Body of pancreas (tissue), 2 donors: Measurements from ENCODE around the gene EID2B. TPM values are rescaled to one million over a fixed set of nuclear protein-coding genes. Genes with fewer than 3 reads are reported as not detected.

Experiments
- total RNA-seq, 2 donors: library from RNA; depleted of rRNA; stranded (reverse); fragments of >200 nt; gene quantifications; one replicate each; pipeline ENCODE4 v1.1.0, GENCODE V29; 2016

The EID2B gene
- total RNA-seq, 2 donors from 2014 or later, result 2.0 to 3.9 TPM

Other genes starting within 250 kb of the EID2B start
- not detected for gene IFNL1, start 236.4 kb downstream of the EID2B start, total RNA-seq
- 1 to 10 TPM; 2.0 to 5.7 TPM for gene LRFN1, start 212.0 kb downstream of the EID2B start, total RNA-seq
- 1 to 10 TPM; 1.3 to 6.0 TPM for gene GMFG, start 196.8 kb downstream of the EID2B start, total RNA-seq
- gene SAMD4B, start 190.4 kb downstream of the EID2B start, total RNA-seq, result 10 to 100 TPM; 41.5 to 77.8 TPM
- 10 to 100 TPM; 16.9 to 49.8 TPM for gene PAF1, start 141.7 kb downstream of the EID2B start, total RNA-seq
- gene MED29, start 141.5 kb downstream of the EID2B start, total RNA-seq, result 10 to 100 TPM; 23.1 to 40.9 TPM
- gene ZFP36, start 126.0 kb downstream of the EID2B start, total RNA-seq, result 100 to 1,000 TPM in 1 of 2 donors, 10 to 100 TPM in 1; 55.8 to 108 TPM
- 10 to 100 TPM in 1 of 2 donors, 1 to 10 TPM in 1; 6.7 to 13.2 TPM for gene PLEKHG2, start 120.2 kb downstream of the EID2B start, total RNA-seq
- 1,000 to 10,000 TPM in 1 of 2 donors, 100 to 1,000 TPM in 1; 573 to 1,475 TPM for gene RPS16, start 96.9 kb downstream of the EID2B start, total RNA-seq
- gene SUPT5H, start 87.3 kb downstream of the EID2B start, total RNA-seq, result 10 to 100 TPM; 82.0 to 90.3 TPM
- 10 to 100 TPM; 30.4 to 50.8 TPM for gene TIMM50, start 52.0 kb downstream of the EID2B start, total RNA-seq
- gene DLL3, start 33.9 kb downstream of the EID2B start, total RNA-seq, result not detected
- not detected for gene SELENOV, start 17.7 kb downstream of the EID2B start, total RNA-seq
- gene EID2, start 7.3 kb upstream of the EID2B start, total RNA-seq, result 10 to 100 TPM in 1 of 2 donors, 1 to 10 TPM in 1; 7.3 to 13.5 TPM
- not detected for gene LGALS13, start 69.7 kb upstream of the EID2B start, total RNA-seq
- not detected for gene LGALS16, start 123.1 kb upstream of the EID2B start, total RNA-seq
- not detected for gene LGALS14, start 171.6 kb upstream of the EID2B start, total RNA-seq
- gene CLC, start 205.2 kb upstream of the EID2B start, total RNA-seq, result not detected
- gene LEUTX, start 246.0 kb upstream of the EID2B start, total RNA-seq, result not detected